HG03439 (cell line): ENCODE measurements around the gene MTX3.

ENCODE experiments used
- ATAC-seq: cut with Tn5 transposase; IDR thresholded peaks from one replicate; pipeline ENCODE4 v1.9.1; 2021; ENCODE audit warnings: mild to moderate bottlenecking, moderate library complexity; ENCODE audit not compliant: unreplicated experiment

MTX3 gene, protein sequence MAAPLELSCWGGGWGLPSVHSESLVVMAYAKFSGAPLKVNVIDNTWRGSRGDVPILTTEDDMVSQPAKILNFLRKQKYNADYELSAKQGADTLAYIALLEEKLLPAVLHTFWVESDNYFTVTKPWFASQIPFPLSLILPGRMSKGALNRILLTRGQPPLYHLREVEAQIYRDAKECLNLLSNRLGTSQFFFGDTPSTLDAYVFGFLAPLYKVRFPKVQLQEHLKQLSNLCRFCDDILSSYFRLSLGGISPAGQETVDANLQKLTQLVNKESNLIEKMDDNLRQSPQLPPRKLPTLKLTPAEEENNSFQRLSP

GRCh38 chr5:79990598-79991507 is at the start of gene MTX3:
MTX3 (minus strand) TSS chr5:79991262; CDS start chr5:79991238, 24 bp downstream.
- peak; percentile 81 for ATAC-seq

GRCh38 chr5:80039650-80040049 is 48.6 kb upstream of the MTX3 start:
- no peak for ATAC-seq

- ATAC-seq, result peak; percentile 54
These were observed 46.3 kb upstream of the MTX3 start for GRCh38 chr5:80037366-80037765.

DNA sequence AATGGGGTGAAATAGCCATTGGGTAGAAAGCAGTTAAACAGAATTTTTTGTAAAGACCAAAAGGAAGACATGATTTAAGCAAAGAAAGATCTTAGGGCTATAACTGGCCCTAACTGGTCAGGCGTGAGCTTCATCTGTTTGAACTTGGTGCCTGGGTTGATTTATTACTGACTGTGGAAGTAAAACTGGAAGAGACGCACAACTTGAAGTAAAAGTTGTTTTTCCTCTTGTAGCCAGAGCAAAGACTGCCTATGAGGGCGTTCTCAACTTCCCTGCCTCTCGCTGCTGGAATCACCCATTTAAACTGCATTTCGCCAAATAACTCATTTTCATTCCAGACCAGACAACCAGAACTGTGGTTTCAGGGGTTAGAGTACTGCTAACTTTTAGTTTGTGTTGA is 45.6 kb upstream of the MTX3 start:
- ATAC-seq, result no peak

GRCh38 chr5:80035839-80036238 is 44.8 kb upstream of the MTX3 start:
- ATAC-seq, result no peak

GRCh38 chr5:80034962-80035821 is 44.1 kb upstream of the MTX3 start, which contains the start of gene THBS4:
THBS4 (plus strand) TSS chr5:80035348; CDS start chr5:80035538, 190 bp downstream.
- ATAC-seq, result no peak

GRCh38 chr5:80034559-80034958 is 43.5 kb upstream of the MTX3 start:
- ATAC-seq, result no peak

GRCh38 chr5:80033513-80033912 is 42.5 kb upstream of the MTX3 start:
- no peak for ATAC-seq

DNA sequence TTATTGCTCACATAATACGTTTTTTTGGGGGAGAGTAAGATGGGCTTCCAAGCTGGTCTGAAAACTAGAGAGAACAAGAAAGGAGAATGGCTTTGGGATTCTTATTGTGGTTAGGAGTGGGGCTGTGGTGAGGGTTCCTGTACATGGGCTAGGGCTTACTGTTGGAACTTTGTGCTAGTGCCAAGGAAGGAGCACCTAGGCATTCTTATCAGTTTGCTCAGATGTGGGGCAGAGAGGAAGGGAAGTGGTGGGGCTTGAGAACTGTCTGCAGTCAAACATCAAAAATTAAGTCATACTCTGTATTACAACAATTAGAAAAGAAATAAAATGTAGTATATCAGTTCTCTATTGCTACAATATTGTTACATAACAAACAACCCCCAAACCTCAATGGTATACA is 40.0 kb upstream of the MTX3 start:
- no peak for ATAC-seq

DNA sequence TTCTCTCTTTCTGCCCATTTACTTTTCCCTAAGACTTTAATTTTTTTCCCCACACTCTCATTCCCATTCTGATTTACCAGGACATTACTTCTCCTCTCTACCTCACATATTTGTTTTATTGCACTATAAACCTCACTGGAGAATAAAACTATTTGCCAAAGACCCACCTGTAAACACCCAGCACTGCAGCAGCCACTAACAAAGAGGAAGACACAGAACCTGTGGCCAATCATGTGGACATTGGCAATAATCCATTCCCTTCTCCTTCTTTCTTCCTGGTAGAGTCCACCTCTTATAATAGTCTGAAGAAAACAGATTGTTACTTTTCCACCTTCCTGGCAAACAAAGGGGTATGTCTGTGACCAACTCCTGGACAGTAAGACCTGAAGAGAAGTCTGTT is 35.8 kb upstream of the MTX3 start:
- ATAC-seq, result no peak

DNA sequence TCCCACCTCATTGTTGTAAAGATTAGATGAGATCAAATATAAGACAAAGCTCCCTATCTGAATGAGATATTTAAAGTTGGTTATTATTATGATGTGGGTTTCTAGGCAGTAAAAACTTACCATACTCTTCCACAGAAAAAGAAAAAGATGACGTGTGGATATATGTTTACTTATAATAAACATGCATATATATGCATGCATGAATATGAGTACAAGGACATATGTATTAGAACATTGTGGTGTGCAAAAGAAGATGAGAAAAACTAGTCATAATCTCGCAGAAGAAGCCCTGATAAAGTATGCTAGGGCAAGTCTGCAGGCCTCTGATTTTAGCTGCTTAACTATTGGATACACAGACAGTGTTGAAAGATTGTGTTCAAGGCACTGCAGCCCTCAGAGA is 34.0 kb upstream of the MTX3 start:
- ATAC-seq, result no peak

- no peak for ATAC-seq
These were observed 19.8 kb upstream of the MTX3 start for GRCh38 chr5:80010754-80011392.

DNA sequence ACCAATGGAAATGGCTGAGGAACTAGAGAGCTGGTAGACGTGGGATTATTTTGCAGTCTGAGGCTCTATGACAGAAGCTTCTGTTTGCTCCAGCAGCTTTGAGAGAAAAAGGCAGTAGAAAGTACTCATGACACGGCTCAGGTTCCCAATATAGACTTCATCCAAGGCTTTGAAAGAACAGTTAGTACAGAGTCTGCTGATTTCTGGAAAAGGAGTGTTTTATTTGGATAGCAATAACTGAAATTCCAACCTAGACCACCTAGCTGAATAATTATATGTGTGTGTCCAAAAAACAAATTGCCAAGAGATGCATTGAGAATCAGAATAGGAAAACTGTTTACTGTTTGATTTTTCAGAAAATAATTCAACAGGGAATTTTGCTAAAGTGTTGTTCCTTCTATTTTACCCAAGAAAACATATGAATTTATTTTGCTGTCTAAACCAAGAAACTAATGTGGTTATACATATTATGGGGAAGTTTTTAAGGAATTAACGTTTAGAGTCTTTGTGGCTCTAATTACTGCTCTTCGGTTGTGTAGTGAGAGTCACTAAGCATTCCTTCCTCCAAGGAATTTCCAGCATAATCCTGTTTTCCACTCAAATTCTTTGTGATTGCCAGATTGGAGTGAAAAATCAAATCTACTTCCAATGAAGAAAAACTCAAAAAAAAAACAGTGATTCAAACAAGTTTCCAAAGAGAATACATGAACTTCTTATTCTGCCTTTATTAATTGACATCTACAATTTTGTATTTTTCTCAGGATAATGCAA is 18.1 kb upstream of the MTX3 start:
- ATAC-seq, result no peak

DNA sequence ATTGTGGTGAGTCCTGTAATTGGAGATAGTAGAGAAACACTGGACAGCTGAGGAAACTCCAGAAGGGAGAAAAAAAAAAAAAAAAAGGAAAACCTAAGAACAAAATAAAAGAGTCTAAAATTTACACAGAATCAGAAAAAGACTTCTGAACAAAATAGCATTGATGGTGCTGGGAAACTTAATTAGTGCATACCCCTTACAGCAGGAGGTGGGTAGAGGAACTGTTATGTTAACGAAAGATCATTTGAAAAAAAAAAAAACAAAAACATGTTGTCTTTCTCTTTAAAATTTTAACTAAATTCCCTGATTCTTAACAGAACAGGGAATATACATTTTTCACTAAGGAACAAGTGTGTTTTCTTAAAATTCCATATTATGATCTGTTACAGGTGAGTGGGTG is 11.6 kb upstream of the MTX3 start:
- ATAC-seq, result no peak

DNA sequence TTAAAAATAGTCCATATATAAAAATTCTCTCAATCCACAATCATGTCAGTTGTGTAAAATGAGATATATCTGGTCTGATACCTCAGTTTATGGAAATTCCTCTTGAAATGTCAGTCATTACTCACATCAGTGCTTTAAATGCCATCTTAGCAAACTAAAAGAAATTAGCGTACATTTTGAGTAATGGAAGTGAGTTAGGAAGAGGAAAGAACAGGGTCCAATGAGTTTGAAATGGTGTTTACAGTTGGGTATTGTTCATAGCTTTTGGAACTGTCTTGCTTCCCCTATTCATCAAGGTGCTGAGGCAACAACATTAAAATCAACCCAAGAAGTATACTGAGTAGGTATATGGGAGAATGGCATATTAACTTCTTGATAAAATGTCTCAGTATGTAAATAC is 8.7 kb upstream of the MTX3 start:
- ATAC-seq, result no peak

GRCh38 chr5:79992891-79993657 is 2.0 kb upstream of the MTX3 start:
- no peak for ATAC-seq

GRCh38 chr5:79990205-79990597 is 861 bp downstream of the MTX3 start:
- peak; percentile 65 for ATAC-seq

DNA sequence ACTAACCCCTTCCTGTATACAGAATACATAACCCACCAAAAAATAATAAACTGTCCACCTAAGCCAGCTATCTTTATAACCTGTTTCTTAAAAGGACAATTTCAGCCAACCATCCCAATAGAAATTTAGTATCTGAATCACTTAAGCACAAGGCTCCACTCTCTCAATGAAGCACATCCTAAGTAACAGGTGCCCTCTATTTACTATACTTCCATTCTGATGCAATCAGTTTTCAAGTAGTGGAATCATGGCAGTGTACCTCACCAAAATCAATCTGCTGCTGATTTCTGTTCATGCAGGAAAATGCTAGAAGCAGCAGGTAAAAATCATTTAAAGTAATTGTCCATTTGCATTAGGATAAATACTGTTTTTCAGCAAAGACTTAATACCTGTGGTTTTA is 4.8 kb downstream of the MTX3 start:
- no peak for ATAC-seq

DNA sequence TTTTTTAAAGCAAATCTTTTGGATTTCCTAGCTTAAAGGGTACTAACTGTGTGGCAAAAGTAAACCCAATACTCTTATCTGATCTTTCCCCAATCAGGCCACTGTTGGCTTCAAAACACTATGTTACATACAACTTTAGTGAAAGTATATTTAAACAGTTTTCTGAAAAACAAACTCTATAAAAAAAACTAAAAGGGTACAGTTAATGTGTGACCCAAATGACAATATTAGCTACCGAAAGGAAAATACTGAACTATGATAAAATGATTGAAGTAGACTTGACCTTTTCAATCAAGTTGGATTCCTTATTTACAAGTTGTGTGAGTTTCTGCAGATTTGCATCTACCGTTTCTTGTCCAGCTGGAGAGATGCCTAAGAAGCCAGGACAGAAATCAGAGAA is 5.8 kb downstream of the MTX3 start:
- no peak for ATAC-seq
